Measurements from ENCODE around the gene SYCN. TPM values are rescaled to one million over a fixed set of nuclear protein-coding genes. Genes with fewer than 3 reads are reported as not detected.

Gene SYCN
- total RNA-seq, 1 experiment from 2014 or later = not detected

GRCh38 chr19:39179754-39180153 is 24.3 kb downstream of the SYCN start:
- Mint-ChIP-seq H3K36me3 (ENCODE audit: insufficient read depth, unreplicated experiment) (peaks cover 44% of the 10 kb centered on the region), H3K27me3 (ENCODE audit: insufficient read depth, unreplicated experiment) (no peaks in the 10 kb centered on the region), H3K4me1 (ENCODE audit: insufficient read depth, unreplicated experiment) (no peaks in the 10 kb centered on the region), H3K4me3 (ENCODE audit: unreplicated experiment) (no peak overlapping the region), H3K27ac (ENCODE audit: low read depth, unreplicated experiment) (no peak overlapping the region), H3K9me3 (ENCODE audit: unreplicated experiment) (no peaks in the 10 kb centered on the region)
- POLR2A ChIA-PET = no interaction called here
- CTCF ChIA-PET = interaction anchor here (0.7 kb wide), 1 partner anchor 57 kb away, joined by 6 read pairs; no protein-coding TSS in a partner anchor
- intact Hi-C loops (cut with micrococcal nuclease) = no loop called here
- TF ChIP-seq CTCF (IDR thresholded peaks at IDR 0.05; ENCODE audit: unreplicated experiment) = no peak
- no TSS peak for BruUV-seq (replicated peaks)
- DNase-seq (ENCODE audit: unreplicated experiment) = no peak

GRCh38 chr19:39178296-39179006 is 25.6 kb downstream of the SYCN start:
- no peak overlapping the region for H3K27ac Mint-ChIP-seq (ENCODE audit: low read depth, unreplicated experiment)
- BruUV-seq (replicated peaks) = no TSS peak
- no peak for DNase-seq (ENCODE audit: unreplicated experiment)
- no peak for TF ChIP-seq CTCF (IDR thresholded peaks at IDR 0.05; ENCODE audit: unreplicated experiment)
- intact Hi-C loops (cut with micrococcal nuclease) = no loop called here
- no peaks in the 10 kb centered on the region for H3K27me3 Mint-ChIP-seq (ENCODE audit: insufficient read depth, unreplicated experiment)
- H3K9me3 Mint-ChIP-seq (ENCODE audit: unreplicated experiment) = no peaks in the 10 kb centered on the region
- peaks cover 41% of the 10 kb centered on the region for H3K36me3 Mint-ChIP-seq (ENCODE audit: insufficient read depth, unreplicated experiment)
- ChIA-PET CTCF (no interaction called here), POLR2A (no interaction called here)
- no peaks in the 10 kb centered on the region for H3K4me1 Mint-ChIP-seq (ENCODE audit: insufficient read depth, unreplicated experiment)
- no peak overlapping the region for H3K4me3 Mint-ChIP-seq (ENCODE audit: unreplicated experiment)

GRCh38 chr19:39177736-39178135 is 26.3 kb downstream of the SYCN start:
- POLR2A ChIA-PET = no interaction called here
- CTCF ChIA-PET = no interaction called here
- intact Hi-C loops (cut with micrococcal nuclease) = no loop called here
- no peaks in the 10 kb centered on the region for H3K9me3 Mint-ChIP-seq (ENCODE audit: unreplicated experiment)
- no peak for DNase-seq (ENCODE audit: unreplicated experiment)
- H3K27ac Mint-ChIP-seq (ENCODE audit: low read depth, unreplicated experiment) = no peak overlapping the region
- no peak overlapping the region for H3K4me3 Mint-ChIP-seq (ENCODE audit: unreplicated experiment)
- no peaks in the 10 kb centered on the region for H3K27me3 Mint-ChIP-seq (ENCODE audit: insufficient read depth, unreplicated experiment)
- no peak for TF ChIP-seq CTCF (IDR thresholded peaks at IDR 0.05; ENCODE audit: unreplicated experiment)
- H3K4me1 Mint-ChIP-seq (ENCODE audit: insufficient read depth, unreplicated experiment) = no peaks in the 10 kb centered on the region
- BruUV-seq (replicated peaks) = no TSS peak
- peaks cover 41% of the 10 kb centered on the region for H3K36me3 Mint-ChIP-seq (ENCODE audit: insufficient read depth, unreplicated experiment)

- no TSS peak for BruUV-seq (replicated peaks)
- intact Hi-C loops (cut with micrococcal nuclease) = no loop called here
- Mint-ChIP-seq H3K4me1 (ENCODE audit: insufficient read depth, unreplicated experiment) (no peaks in the 10 kb centered on the region), H3K9me3 (ENCODE audit: unreplicated experiment) (no peaks in the 10 kb centered on the region), H3K27me3 (ENCODE audit: insufficient read depth, unreplicated experiment) (no peaks in the 10 kb centered on the region), H3K27ac (ENCODE audit: low read depth, unreplicated experiment) (no peak overlapping the region), H3K36me3 (ENCODE audit: insufficient read depth, unreplicated experiment) (peaks cover 41% of the 10 kb centered on the region), H3K4me3 (ENCODE audit: unreplicated experiment) (no peak overlapping the region)
- ChIA-PET CTCF (no interaction called here), POLR2A (no interaction called here)
- no peak for DNase-seq (ENCODE audit: unreplicated experiment)
- TF ChIP-seq CTCF (IDR thresholded peaks at IDR 0.05; ENCODE audit: unreplicated experiment) = no peak
Observed at GRCh38 chr19:39177110-39177699, 26.9 kb downstream of the SYCN start.

All from MCF 10A (cell line).